Measurements from ENCODE around the gene TANC1. TPM values are rescaled to one million over a fixed set of nuclear protein-coding genes. Genes with fewer than 3 reads are reported as not detected.

TANC1 gene
- polyA plus RNA-seq, 1 donor (not counting 4 experiments of a cell fraction or from before 2014, with no cell fraction given) = 33.5 TPM

GRCh38 chr2:159096901-159097300, 128.5 kb downstream of the TANC1 start:
- H3K9me1 ChIP-seq (ENCODE audit: control insufficient read depth, extremely low read depth, insufficient read depth, low read length) = no peaks in the 10 kb centered on the region
- dilution Hi-C loops (cut with MboI; ENCODE audit: extremely low pct_ligation_motif_present, low sequenced_read_pairs) = no loop called here
- FAIRE-seq = no peak
- no peak for DNase-seq (ENCODE audit: low read depth, low spot score)
- peaks cover 8% of the 10 kb centered on the region for H3K9me3 ChIP-seq (ENCODE audit: control insufficient read depth, low read depth, low read length)
- peaks cover 54% of the 10 kb centered on the region for H3K79me2 ChIP-seq (ENCODE audit: control insufficient read depth, insufficient read depth, low read length)
- peaks cover 4 to 11% of the 10 kb centered on the region in 2 experiments for H3K36me3 ChIP-seq (ENCODE audit: control insufficient read depth in 2 of 2, extremely low read depth in 1 of 2, insufficient read depth in 2 of 2, low read length in 2 of 2)
- no peaks in the 10 kb centered on the region for H3K27me3 ChIP-seq (ENCODE audit: control insufficient read depth, extremely low read depth, insufficient read depth, low read length)
- H4K20me1 ChIP-seq (ENCODE audit: control insufficient read depth, extremely low read depth, insufficient read depth, low read length) = no peaks in the 10 kb centered on the region
- no peak overlapping the region for H3K4me3 ChIP-seq (ENCODE audit: control insufficient read depth in 2 of 3, extremely low read depth in 1 of 3, insufficient read depth in 2 of 3, low read depth in 1 of 3, low read length in 3 of 3)
- TF ChIP-seq EZH2 (IDR thresholded peaks at IDR 0.05; ENCODE audit: low read length) (no peak), CTCF (optimal IDR thresholded peaks at IDR 0.05 in 1 of 3, IDR thresholded peaks at IDR 0.05 in 1 of 3, conservative IDR thresholded peaks at IDR 0.05 in 1 of 3; ENCODE audit: extremely low read depth in 1 of 3, insufficient read depth in 2 of 3, low read length in 3 of 3) (no peak)
- H3K4me2 ChIP-seq (ENCODE audit: control insufficient read depth, extremely low read depth, insufficient read depth, low read depth, low read length) = no peak overlapping the region
- no peak overlapping the region for H2AFZ ChIP-seq (ENCODE audit: control insufficient read depth, low read length)
- peak overlapping the region; percentile 84 for H3K27ac ChIP-seq (ENCODE audit: control insufficient read depth, insufficient read depth, low read length)
- no peak overlapping the region for H3K9ac ChIP-seq (ENCODE audit: control insufficient read depth, extremely low read depth, insufficient read depth, low read length)
- H3K4me1 ChIP-seq (ENCODE audit: control insufficient read depth, extremely low read depth, insufficient read depth, low read length) = peaks cover 52% of the 10 kb centered on the region

DNA sequence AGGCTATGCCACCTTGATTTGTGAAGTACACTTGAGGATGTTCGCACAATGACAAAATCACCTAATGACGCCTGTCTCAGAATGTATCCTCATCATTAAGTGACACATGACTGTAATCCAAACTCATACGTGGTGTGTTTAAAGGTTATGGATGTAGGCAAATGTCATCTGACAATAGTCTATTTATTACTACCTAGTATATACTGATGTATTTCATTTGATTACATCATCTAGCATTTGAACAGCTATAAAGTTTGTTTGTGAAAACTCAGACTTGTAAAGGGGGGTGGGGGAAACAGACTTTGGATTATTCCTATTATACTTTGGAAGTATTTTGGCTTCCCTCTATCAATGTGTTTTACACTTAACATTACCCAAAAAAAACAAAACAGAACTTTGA, 129.9 kb downstream of the TANC1 start:
- Histone ChIP-seq H3K9me1 (ENCODE audit: control insufficient read depth, extremely low read depth, insufficient read depth, low read length) (no peaks in the 10 kb centered on the region), H3K4me2 (ENCODE audit: control insufficient read depth, extremely low read depth, insufficient read depth, low read depth, low read length) (peak overlapping the region; percentile 42), H3K27me3 (ENCODE audit: control insufficient read depth, extremely low read depth, insufficient read depth, low read length) (no peaks in the 10 kb centered on the region), H4K20me1 (ENCODE audit: control insufficient read depth, extremely low read depth, insufficient read depth, low read length) (no peaks in the 10 kb centered on the region), H3K4me3 (ENCODE audit: control insufficient read depth in 2 of 3, extremely low read depth in 1 of 3, insufficient read depth in 2 of 3, low read depth in 1 of 3, low read length in 3 of 3) (no peak overlapping the region), H3K27ac (ENCODE audit: control insufficient read depth, insufficient read depth, low read length) (peak overlapping the region; percentile 84), H3K36me3 (ENCODE audit: control insufficient read depth in 2 of 2, extremely low read depth in 1 of 2, insufficient read depth in 2 of 2, low read length in 2 of 2) (peaks cover 4 to 11% of the 10 kb centered on the region in 2 experiments), H2AFZ (ENCODE audit: control insufficient read depth, low read length) (no peak overlapping the region), H3K4me1 (ENCODE audit: control insufficient read depth, extremely low read depth, insufficient read depth, low read length) (peaks cover 38% of the 10 kb centered on the region), H3K9ac (ENCODE audit: control insufficient read depth, extremely low read depth, insufficient read depth, low read length) (peak overlapping the region; percentile 43), H3K79me2 (ENCODE audit: control insufficient read depth, insufficient read depth, low read length) (peaks cover 44% of the 10 kb centered on the region), H3K9me3 (ENCODE audit: control insufficient read depth, low read depth, low read length) (peaks cover 8% of the 10 kb centered on the region)
- no peak for DNase-seq (ENCODE audit: low read depth, low spot score)
- no peak for TF ChIP-seq CTCF (optimal IDR thresholded peaks at IDR 0.05 in 1 of 3, IDR thresholded peaks at IDR 0.05 in 1 of 3, conservative IDR thresholded peaks at IDR 0.05 in 1 of 3; ENCODE audit: extremely low read depth in 1 of 3, insufficient read depth in 2 of 3, low read length in 3 of 3)
- no peak for TF ChIP-seq EZH2 (IDR thresholded peaks at IDR 0.05; ENCODE audit: low read length)
- FAIRE-seq = no peak
- dilution Hi-C loops (cut with MboI; ENCODE audit: extremely low pct_ligation_motif_present, low sequenced_read_pairs) = no loop called here
